NCI-H748 (cell line): ENCODE results near the gene FZR1.
"Not testable (repeated sequence)": the region's sequence is repeated elsewhere in the genome, so short reads cannot be mapped to it uniquely, and the experiment has no call there.

Source experiments
- DNase-seq: peaks from one replicate; lab custom pipeline; 2025; ENCODE audit not compliant: unreplicated experiment; lab: John Stamatoyannopoulos, UW

The FZR1 gene

GRCh38 chr19:3528080-3528479 lies 22.0 kb downstream of the FZR1 start:
- no peak for DNase-seq

- no peak for DNase-seq
Observed at GRCh38 chr19:3528539-3529211, 22.6 kb downstream of the FZR1 start.

- not testable (repeated sequence) for DNase-seq
Observed at GRCh38 chr19:3529299-3529698, 23.2 kb downstream of the FZR1 start.

- no peak for DNase-seq
Observed at GRCh38 chr19:3530389-3530788, 24.3 kb downstream of the FZR1 start.

- DNase-seq: no peak
Observed at GRCh38 chr19:3531716-3532115, 25.6 kb downstream of the FZR1 start.

- no peak for DNase-seq
Observed at GRCh38 chr19:3532154-3532786, 26.2 kb downstream of the FZR1 start.

- no peak for DNase-seq
Observed at GRCh38 chr19:3533033-3533432, 26.9 kb downstream of the FZR1 start.

- no peak for DNase-seq
Observed at GRCh38 chr19:3533563-3534216, 27.6 kb downstream of the FZR1 start.

- no peak for DNase-seq
Observed at GRCh38 chr19:3534375-3535234, 28.5 kb downstream of the FZR1 start.

- DNase-seq: no peak
Observed at GRCh38 chr19:3535235-3535535, 29.1 kb downstream of the FZR1 start.

GRCh38 chr19:3535563-3535965 lies 29.5 kb downstream of the FZR1 start:
- DNase-seq: no peak

- no peak for DNase-seq
Observed at GRCh38 chr19:3535981-3536380, 29.9 kb downstream of the FZR1 start.

GRCh38 chr19:3536429-3537100 lies 30.5 kb downstream of the FZR1 start:
- no peak for DNase-seq

- no peak for DNase-seq
Observed at GRCh38 chr19:3537101-3537437, 31.0 kb downstream of the FZR1 start.

- no peak for DNase-seq
Observed at GRCh38 chr19:3537438-3538240, 31.5 kb downstream of the FZR1 start.

- no peak for DNase-seq
Observed at GRCh38 chr19:3538258-3538929, 32.3 kb downstream of the FZR1 start.

- DNase-seq: peak; percentile 6
Observed at GRCh38 chr19:3538965-3539755, 33.0 kb downstream of the FZR1 start, which contains the start of gene TEKTIP1. TEKTIP1 (plus strand) TSS chr19:3539174; CDS start chr19:3539178, 4 bp downstream.

- DNase-seq: no peak
Observed at GRCh38 chr19:3539756-3540118, 33.6 kb downstream of the FZR1 start.
